B cell (primary cell): Measurements from ENCODE around the gene KSR2.

Experiments
- CTCF ChIP-seq: fragments of 200-600 bp; IDR thresholded peaks from one replicate; pipeline ENCODE4 v1.8.0; 2022; ENCODE audit warnings: antibody characterized with exemption, mild to moderate bottlenecking
- EZH2 ChIP-seq: IDR thresholded peaks from 2 replicates; pipeline ENCODE4 v1.6.1; 2012; ENCODE audit warnings: borderline replicate concordance, low read depth, mild to moderate bottlenecking, moderate library complexity, low read length; ENCODE audit not compliant: insufficient read depth, poor library complexity, severe bottlenecking

- TF ChIP-seq CTCF, result no peak
- no peak for TF ChIP-seq EZH2
Measured at GRCh38 chr12:117821480-117822175, 147.2 kb downstream of the KSR2 start.
